Ishikawa (cell line): ENCODE results near the gene RLF.

Experiments used
- CEBPB ChIP-seq: IDR thresholded peaks from 2 replicates; pipeline ENCODE4 v1.6.1; 2012
- CREB1 ChIP-seq: IDR thresholded peaks from 2 replicates; pipeline ENCODE4 v1.6.1; 2012; ENCODE audit warnings: low read depth
- EGR1 ChIP-seq: IDR thresholded peaks from 2 replicates; pipeline ENCODE4 v1.6.1; 2012
- EP300 ChIP-seq: IDR thresholded peaks from 2 replicates; pipeline ENCODE4 v1.6.1; 2012; ENCODE audit warnings: borderline replicate concordance
- FOXM1 ChIP-seq: IDR thresholded peaks from 2 replicates; pipeline ENCODE4 v1.6.1; 2012; ENCODE audit warnings: low read depth, borderline replicate concordance
- NFIC ChIP-seq: IDR thresholded peaks from 2 replicates; pipeline ENCODE4 v1.6.1; 2012
- RAD21 ChIP-seq: IDR thresholded peaks from 2 replicates; pipeline ENCODE4 v1.6.1; 2012; ENCODE audit warnings: low read depth
- TAF1 ChIP-seq: IDR thresholded peaks from 2 replicates; pipeline ENCODE4 v1.6.1; 2012; ENCODE audit warnings: low read depth, mild to moderate bottlenecking
- TCF12 ChIP-seq: IDR thresholded peaks from 2 replicates; pipeline ENCODE4 v1.6.1; 2012; ENCODE audit warnings: low read depth
- TEAD4 ChIP-seq: IDR thresholded peaks from 2 replicates; pipeline ENCODE4 v1.6.1; 2012
- YY1 ChIP-seq: IDR thresholded peaks from 2 replicates; pipeline ENCODE4 v1.6.1; 2012; ENCODE audit warnings: low read depth
- ZBTB7A ChIP-seq: IDR thresholded peaks from 2 replicates; pipeline ENCODE4 v1.6.1; 2012; ENCODE audit warnings: low read depth
- TF ChIP-seq, protein P1 (sequence below): IDR thresholded peaks from 2 replicates; pipeline ENCODE4 v1.6.1; 2012
- TF ChIP-seq, protein P2 (sequence below): IDR thresholded peaks from 2 replicates; pipeline ENCODE4 v1.6.1; 2012; ENCODE audit warnings: low read depth, mild to moderate bottlenecking
- TF ChIP-seq, protein P3 (sequence below): IDR thresholded peaks from 2 replicates; pipeline ENCODE4 v1.6.1; 2012

Gene RLF

DNA sequence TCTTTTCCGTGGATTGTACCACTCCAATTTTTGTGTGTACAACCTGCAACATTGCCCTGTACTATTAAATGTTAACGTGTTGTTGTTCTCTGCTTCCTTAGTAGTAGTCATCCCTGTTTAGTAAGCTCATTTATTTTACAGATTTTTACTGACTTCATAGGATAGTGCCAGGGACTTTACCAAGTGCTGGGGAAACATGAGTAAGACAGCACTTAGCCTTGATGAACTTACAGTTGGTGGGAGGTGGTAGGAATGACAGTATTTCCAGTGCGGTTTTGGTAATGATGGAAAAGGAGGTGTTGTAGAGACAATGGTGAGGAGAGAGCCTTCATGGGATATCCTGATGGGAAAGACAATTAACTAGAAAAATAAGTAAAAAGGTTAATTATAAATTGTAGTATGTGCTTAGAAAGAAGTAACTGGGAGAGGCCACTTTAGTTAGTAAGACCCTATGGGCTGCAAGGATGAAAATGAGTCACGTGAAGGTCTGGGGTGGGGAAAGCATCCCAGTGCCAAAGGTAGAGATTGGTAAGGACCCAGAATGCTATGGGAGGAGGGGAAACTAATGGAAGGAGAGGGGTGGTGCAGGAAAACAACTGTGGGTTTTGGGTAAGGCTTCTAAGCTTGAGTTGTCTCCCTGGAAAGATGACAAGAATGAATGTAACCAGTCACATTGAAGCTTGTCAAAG lies 1.7 kb downstream of the RLF start:
- TF ChIP-seq RAD21 (no peak), TCF12 (no peak), TAF1 (no peak), EGR1 (no peak), FOXM1 (no peak)
- TF ChIP-seq, protein P1, sequence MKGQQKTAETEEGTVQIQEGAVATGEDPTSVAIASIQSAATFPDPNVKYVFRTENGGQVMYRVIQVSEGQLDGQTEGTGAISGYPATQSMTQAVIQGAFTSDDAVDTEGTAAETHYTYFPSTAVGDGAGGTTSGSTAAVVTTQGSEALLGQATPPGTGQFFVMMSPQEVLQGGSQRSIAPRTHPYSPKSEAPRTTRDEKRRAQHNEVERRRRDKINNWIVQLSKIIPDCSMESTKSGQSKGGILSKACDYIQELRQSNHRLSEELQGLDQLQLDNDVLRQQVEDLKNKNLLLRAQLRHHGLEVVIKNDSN: 0 out of 2 replicates have a peak, but pooled peaks have one; percentile 15
- TF ChIP-seq, protein P2, sequence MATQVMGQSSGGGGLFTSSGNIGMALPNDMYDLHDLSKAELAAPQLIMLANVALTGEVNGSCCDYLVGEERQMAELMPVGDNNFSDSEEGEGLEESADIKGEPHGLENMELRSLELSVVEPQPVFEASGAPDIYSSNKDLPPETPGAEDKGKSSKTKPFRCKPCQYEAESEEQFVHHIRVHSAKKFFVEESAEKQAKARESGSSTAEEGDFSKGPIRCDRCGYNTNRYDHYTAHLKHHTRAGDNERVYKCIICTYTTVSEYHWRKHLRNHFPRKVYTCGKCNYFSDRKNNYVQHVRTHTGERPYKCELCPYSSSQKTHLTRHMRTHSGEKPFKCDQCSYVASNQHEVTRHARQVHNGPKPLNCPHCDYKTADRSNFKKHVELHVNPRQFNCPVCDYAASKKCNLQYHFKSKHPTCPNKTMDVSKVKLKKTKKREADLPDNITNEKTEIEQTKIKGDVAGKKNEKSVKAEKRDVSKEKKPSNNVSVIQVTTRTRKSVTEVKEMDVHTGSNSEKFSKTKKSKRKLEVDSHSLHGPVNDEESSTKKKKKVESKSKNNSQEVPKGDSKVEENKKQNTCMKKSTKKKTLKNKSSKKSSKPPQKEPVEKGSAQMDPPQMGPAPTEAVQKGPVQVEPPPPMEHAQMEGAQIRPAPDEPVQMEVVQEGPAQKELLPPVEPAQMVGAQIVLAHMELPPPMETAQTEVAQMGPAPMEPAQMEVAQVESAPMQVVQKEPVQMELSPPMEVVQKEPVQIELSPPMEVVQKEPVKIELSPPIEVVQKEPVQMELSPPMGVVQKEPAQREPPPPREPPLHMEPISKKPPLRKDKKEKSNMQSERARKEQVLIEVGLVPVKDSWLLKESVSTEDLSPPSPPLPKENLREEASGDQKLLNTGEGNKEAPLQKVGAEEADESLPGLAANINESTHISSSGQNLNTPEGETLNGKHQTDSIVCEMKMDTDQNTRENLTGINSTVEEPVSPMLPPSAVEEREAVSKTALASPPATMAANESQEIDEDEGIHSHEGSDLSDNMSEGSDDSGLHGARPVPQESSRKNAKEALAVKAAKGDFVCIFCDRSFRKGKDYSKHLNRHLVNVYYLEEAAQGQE: no peak

DNA sequence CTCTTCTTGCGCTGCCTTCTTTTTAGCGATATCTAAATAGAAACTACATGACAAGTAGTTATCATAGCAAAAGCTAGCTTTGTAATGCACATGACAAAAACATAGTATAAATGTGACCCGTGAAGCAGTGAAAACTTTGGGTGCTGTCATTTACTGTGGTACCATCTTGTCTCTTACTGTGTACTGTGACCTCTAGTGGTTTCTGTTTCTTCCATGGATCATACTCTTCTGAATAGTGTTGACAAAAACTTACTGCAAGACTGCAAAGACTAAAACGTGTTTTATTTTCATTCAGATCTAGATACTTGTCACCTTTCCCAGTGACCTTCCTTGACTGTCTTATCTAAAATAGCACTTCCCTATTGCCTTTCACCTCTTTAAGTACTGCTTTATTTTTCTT lies 6.1 kb downstream of the RLF start:
- TF ChIP-seq ZBTB7A: no peak
- no peak for TF ChIP-seq CEBPB
- TF ChIP-seq NFIC: no peak
- TF ChIP-seq TAF1: no peak

DNA sequence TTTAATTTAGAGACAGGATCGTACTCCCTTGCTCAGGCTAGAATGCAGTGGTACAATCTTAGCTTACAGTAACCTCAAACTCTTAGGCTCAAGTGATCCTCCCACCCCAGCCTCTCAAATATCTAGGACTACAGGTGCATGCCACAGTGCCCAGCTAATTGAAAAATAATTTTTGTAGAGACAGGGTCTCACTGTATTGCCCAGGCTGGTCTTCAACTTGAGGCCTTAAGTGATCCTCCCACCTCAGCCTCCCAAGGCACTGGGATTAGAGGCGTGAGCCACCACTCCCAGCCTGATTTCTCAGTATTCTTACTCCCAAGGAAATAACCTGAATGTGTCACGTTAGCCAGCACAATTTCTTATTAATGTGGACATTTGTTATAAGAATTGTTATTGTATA lies 9.8 kb downstream of the RLF start:
- TF ChIP-seq FOXM1 (no peak), ZBTB7A (no peak), TAF1 (no peak), CEBPB (no peak), TCF12 (no peak), CREB1 (no peak)
- TF ChIP-seq, protein P1: no peak
- TF ChIP-seq, protein P2: no peak

DNA sequence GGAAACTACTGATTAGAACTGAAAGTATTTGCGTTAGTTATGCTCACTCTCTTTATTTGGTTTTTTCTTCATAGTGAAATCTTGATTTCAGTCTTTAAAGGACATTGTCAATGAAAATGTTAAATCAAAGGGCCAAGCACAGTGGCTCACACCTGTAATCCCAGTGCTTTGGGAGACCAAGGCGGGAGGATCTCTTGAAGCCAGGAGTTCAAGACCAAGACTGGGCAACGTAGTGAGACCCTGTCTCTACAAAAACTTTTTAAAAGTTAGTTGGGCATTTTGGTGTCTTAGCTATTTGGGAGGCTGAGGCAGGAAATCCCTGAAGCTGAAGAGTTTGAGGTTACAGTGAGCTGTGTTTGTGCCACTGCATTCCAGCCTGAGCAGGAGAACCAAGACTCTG lies 13.6 kb downstream of the RLF start:
- TF ChIP-seq CEBPB: no peak
- no peak for TF ChIP-seq FOXM1
- no peak for TF ChIP-seq TEAD4
- TF ChIP-seq YY1: no peak
- TF ChIP-seq RAD21: no peak
- no peak for TF ChIP-seq EP300
- no peak for TF ChIP-seq EGR1
- TF ChIP-seq ZBTB7A: no peak
- TF ChIP-seq, protein P3, sequence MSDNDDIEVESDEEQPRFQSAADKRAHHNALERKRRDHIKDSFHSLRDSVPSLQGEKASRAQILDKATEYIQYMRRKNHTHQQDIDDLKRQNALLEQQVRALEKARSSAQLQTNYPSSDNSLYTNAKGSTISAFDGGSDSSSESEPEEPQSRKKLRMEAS: no peak
- no peak for TF ChIP-seq CREB1
- TF ChIP-seq, protein P1: no peak
- no peak for TF ChIP-seq TCF12

DNA sequence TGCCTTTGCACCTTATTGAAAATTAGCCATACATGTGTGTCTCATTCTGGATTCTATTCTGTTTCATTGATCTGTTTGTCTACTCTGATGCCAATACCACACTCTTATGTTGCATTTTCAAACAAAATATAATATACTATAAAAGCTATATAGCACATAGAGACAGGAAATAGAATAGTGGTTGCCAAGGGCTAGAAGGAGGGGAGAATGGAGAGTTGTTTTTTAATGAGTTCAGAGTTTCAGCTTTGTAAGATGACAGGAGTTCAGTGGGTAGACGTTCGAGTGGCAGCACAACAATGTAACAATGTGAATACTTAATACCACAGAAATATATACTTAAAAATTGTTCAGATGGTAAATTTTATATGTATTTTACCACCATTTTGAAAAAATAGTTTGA lies 17.0 kb downstream of the RLF start:
- TF ChIP-seq EGR1: no peak
- TF ChIP-seq YY1: no peak
- TF ChIP-seq TAF1: no peak
- no peak for TF ChIP-seq TCF12
- TF ChIP-seq, protein P2: no peak
- TF ChIP-seq NFIC: no peak
- TF ChIP-seq, protein P1: no peak
- no peak for TF ChIP-seq TEAD4
